Gastrocnemius medialis (tissue), 4 donors: Measurements from ENCODE around the gene PIH1D2.

Source experiments
- CTCF ChIP-seq, 5 experiments: fragments of 450-650 bp in 3 of 5; fragments of 200-600 bp in 2 of 5; sonication (generic) in 2 of 5; IDR thresholded peaks in 4 of 5; conservative IDR thresholded peaks in 1 of 5; 1 replicate in 4 of 5; 2 replicates in 1 of 5; pipeline ENCODE4 v1.5.1; 2016 to 2019; ENCODE audit warnings: antibody characterized with exemption in 5 of 5, mild to moderate bottlenecking in 3 of 5, moderate library complexity in 3 of 5
- POLR2A ChIP-seq, 2 donors: fragments of 450-650 bp; IDR thresholded peaks; one replicate each; pipeline ENCODE4 v1.6.1; 2017; ENCODE audit warnings: antibody characterized with exemption in 2 of 2, mild to moderate bottlenecking in 2 of 2, moderate library complexity in 2 of 2

DNA sequence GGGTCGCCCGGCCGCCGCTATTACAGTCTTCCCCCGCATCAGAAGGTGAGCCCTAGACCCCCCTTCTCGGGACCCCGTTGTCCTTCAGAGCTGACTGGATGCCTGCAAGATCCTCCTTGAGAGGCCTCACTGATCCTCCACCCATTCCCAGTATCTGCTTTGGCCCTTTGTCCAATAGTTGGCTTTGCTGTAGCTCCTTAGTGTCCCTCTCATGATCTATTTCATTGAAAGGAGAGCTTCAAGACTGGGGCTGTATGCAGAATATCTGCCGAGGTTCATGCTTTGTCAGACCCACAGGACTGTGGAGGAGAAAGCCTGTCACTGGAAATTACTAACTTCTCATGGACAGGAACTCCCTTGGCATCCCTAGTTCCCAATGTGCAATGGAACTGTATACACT, 48.1 kb downstream of the PIH1D2 start:
- TF ChIP-seq CTCF (IDR thresholded peaks at IDR 0.05 in 4 of 5, conservative IDR thresholded peaks at IDR 0.05 in 1 of 5) = no peak
- no peak for TF ChIP-seq POLR2A (IDR thresholded peaks at IDR 0.05)
